ENCODE measurements around the gene FOXF2. TPM values are rescaled to one million over a fixed set of nuclear protein-coding genes. Genes with fewer than 3 reads are reported as not detected.

FOXF2 gene
- total and polyA plus RNA-seq, 10 of the 15 experiments (the other 5 are each of a cell fraction or from before 2014, with no cell fraction given), result not detected

DNA sequence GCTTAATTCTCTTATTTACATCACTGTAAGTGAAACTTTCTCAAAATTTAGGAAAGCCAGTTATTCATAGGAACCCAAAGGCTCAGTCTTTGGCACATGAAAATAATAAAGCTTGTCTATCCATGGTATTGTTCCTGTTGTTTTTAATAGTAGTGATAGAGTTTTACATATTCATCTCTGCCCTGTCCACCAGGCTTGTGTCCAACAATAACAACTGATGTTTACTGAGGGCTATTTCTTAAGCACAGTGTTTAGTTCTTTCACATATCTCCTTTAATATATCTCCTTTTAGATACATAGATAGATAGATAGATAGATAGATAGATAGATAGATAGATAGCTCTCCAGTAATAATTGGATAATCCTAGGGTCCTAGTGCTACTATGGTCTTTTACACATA is 43.3 kb upstream of the FOXF2 start (continued):
- TF ChIP-seq, protein P1, sequence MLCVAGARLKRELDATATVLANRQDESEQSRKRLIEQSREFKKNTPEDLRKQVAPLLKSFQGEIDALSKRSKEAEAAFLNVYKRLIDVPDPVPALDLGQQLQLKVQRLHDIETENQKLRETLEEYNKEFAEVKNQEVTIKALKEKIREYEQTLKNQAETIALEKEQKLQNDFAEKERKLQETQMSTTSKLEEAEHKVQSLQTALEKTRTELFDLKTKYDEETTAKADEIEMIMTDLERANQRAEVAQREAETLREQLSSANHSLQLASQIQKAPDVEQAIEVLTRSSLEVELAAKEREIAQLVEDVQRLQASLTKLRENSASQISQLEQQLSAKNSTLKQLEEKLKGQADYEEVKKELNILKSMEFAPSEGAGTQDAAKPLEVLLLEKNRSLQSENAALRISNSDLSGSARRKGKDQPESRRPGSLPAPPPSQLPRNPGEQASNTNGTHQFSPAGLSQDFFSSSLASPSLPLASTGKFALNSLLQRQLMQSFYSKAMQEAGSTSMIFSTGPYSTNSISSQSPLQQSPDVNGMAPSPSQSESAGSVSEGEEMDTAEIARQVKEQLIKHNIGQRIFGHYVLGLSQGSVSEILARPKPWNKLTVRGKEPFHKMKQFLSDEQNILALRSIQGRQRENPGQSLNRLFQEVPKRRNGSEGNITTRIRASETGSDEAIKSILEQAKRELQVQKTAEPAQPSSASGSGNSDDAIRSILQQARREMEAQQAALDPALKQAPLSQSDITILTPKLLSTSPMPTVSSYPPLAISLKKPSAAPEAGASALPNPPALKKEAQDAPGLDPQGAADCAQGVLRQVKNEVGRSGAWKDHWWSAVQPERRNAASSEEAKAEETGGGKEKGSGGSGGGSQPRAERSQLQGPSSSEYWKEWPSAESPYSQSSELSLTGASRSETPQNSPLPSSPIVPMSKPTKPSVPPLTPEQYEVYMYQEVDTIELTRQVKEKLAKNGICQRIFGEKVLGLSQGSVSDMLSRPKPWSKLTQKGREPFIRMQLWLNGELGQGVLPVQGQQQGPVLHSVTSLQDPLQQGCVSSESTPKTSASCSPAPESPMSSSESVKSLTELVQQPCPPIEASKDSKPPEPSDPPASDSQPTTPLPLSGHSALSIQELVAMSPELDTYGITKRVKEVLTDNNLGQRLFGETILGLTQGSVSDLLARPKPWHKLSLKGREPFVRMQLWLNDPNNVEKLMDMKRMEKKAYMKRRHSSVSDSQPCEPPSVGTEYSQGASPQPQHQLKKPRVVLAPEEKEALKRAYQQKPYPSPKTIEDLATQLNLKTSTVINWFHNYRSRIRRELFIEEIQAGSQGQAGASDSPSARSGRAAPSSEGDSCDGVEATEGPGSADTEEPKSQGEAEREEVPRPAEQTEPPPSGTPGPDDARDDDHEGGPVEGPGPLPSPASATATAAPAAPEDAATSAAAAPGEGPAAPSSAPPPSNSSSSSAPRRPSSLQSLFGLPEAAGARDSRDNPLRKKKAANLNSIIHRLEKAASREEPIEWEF (IDR thresholded peaks at IDR 0.05; ENCODE audit: insufficient replicate concordance, low read depth, low read length), result no peak
- TF ChIP-seq CHD1 (IDR thresholded peaks at IDR 0.05; ENCODE audit: low read depth, low read length) (no peak), RUNX3 (IDR thresholded peaks at IDR 0.05; ENCODE audit: low read length) (no peak), PAX8 (IDR thresholded peaks at IDR 0.05) (no peak), FOXK2 (IDR thresholded peaks at IDR 0.05) (no peak), IKZF1 (conservative IDR thresholded peaks at IDR 0.05) (no peak), EED (IDR thresholded peaks at IDR 0.05; ENCODE audit: low read depth) (no peak), EZH2 (IDR thresholded peaks at IDR 0.05; ENCODE audit: borderline replicate concordance, control insufficient read depth, low read depth, low read length) (no peak)

DNA sequence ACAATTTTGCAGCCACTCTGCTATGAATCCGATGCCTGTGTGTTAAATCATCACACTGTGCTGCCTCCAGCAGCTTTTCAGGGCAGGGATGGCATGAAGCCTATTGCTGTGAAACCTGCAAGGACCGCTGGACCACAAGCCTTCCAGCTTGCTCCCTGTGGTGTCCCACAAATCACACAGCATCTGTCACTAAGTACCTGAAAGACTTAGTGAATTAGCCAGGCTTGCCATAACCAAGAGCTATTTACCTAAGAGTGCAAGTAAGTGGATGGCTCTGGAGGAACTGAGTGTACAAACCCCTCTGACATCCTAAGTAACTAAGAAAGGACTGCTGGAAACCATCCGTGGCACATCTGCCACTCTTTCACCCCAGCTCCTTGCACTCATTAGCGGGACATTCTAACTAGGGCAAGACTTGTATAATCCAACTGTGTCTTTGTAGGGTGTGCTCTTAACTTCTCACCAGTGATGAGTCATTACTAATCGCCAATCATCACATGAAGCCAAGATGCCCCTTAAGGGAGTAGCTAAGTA is 42.8 kb upstream of the FOXF2 start:
- SMC1A ChIA-PET (ENCODE audit: uncharacterized antibody, unreplicated experiment), result no interaction called here
- no TSS peak for BruUV-seq (replicated peaks)
- POLR2A ChIA-PET, result no interaction called here
- Histone ChIP-seq H3K27ac (ENCODE audit: control insufficient read depth, insufficient read depth) (no peak overlapping the region), H3K4me2 (ENCODE audit: control insufficient read depth, insufficient read depth) (no peak overlapping the region), H2AFZ (ENCODE audit: control insufficient read depth, low read depth, low read length) (no peak overlapping the region), H3K36me3 (ENCODE audit: control insufficient read depth in 2 of 2, insufficient read depth in 2 of 2, low read length in 1 of 2) (no peaks in the 10 kb centered on the region), H3K9ac (ENCODE audit: control insufficient read depth, insufficient read depth, low read length) (no peak overlapping the region), H3K9me3 (replicated peaks; ENCODE audit: control insufficient read depth, insufficient read depth, low read length) (peaks cover 2% of the 10 kb centered on the region; the same call in 2 of the 3 replicates), H3K4me3 (no peak overlapping the region), H3K4me1 (ENCODE audit: control insufficient read depth, insufficient read depth, low read length) (no peaks in the 10 kb centered on the region), H4K20me1 (ENCODE audit: control insufficient read depth, insufficient read depth) (no peaks in the 10 kb centered on the region), H3K79me2 (ENCODE audit: control insufficient read depth, insufficient read depth, low read length) (no peaks in the 10 kb centered on the region), H3K27me3 (replicated peaks in 1 of 2; ENCODE audit: control insufficient read depth in 2 of 2, insufficient read depth in 2 of 2, low read length in 1 of 2) (no peaks in the 10 kb centered on the region; a peak in 2 of 4 replicates)
- intact Hi-C loops (cut with micrococcal nuclease; ENCODE audit: unreplicated experiment), result no loop called here
- DNase-seq (ENCODE audit: low read depth, low spot score) (no peak), FAIRE-seq (no peak), ATAC-seq (no peak)
- in situ Hi-C loops (cut with MboI), result no loop called here
- RAD21 ChIA-PET (ENCODE audit: unreplicated experiment), result no interaction called here
- CTCF ChIA-PET, result interaction anchor here (0.6 kb wide), 1 partner anchor 10 kb away, joined by 3 read pairs; no protein-coding TSS in a partner anchor
- 36% methylated on average over 5 of the region's 5 CpGs for WGBS (ENCODE audit: insufficient coverage, insufficient replicate concordance, low lambda C conversion rate, missing lambda C conversion rate)
- no peak for TF ChIP-seq SREBF1 (IDR thresholded peaks at IDR 0.05; ENCODE audit: low read length)
- no peak for TF ChIP-seq EP300 (IDR thresholded peaks at IDR 0.05; ENCODE audit: borderline replicate concordance in 1 of 2, control insufficient read depth in 1 of 2, low read depth in 2 of 2, low read length in 2 of 2)
- no peak for TF ChIP-seq MXI1 (IDR thresholded peaks at IDR 0.05; ENCODE audit: low read depth, low read length)
- TF ChIP-seq, protein P2, sequence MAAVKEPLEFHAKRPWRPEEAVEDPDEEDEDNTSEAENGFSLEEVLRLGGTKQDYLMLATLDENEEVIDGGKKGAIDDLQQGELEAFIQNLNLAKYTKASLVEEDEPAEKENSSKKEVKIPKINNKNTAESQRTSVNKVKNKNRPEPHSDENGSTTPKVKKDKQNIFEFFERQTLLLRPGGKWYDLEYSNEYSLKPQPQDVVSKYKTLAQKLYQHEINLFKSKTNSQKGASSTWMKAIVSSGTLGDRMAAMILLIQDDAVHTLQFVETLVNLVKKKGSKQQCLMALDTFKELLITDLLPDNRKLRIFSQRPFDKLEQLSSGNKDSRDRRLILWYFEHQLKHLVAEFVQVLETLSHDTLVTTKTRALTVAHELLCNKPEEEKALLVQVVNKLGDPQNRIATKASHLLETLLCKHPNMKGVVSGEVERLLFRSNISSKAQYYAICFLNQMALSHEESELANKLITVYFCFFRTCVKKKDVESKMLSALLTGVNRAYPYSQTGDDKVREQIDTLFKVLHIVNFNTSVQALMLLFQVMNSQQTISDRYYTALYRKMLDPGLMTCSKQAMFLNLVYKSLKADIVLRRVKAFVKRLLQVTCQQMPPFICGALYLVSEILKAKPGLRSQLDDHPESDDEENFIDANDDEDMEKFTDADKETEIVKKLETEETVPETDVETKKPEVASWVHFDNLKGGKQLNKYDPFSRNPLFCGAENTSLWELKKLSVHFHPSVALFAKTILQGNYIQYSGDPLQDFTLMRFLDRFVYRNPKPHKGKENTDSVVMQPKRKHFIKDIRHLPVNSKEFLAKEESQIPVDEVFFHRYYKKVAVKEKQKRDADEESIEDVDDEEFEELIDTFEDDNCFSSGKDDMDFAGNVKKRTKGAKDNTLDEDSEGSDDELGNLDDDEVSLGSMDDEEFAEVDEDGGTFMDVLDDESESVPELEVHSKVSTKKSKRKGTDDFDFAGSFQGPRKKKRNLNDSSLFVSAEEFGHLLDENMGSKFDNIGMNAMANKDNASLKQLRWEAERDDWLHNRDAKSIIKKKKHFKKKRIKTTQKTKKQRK (IDR thresholded peaks at IDR 0.05; ENCODE audit: low read depth, low read length), result no peak
- no peak for TF ChIP-seq ZNF217 (IDR thresholded peaks at IDR 0.05)
- TF ChIP-seq ZNF274 (IDR thresholded peaks at IDR 0.05; ENCODE audit: insufficient read depth, insufficient read length), result no peak
